IPS DF 6.9 (cell line): ENCODE measurements around the gene TAS1R1.
"Not testable (repeated sequence)": the region's sequence is repeated elsewhere in the genome, so short reads cannot be mapped to it uniquely, and the experiment has no call there.

Experiments
- DNase-seq: peaks from one replicate; pipeline ENCODE4 v3.0.0-alpha.2; 2013; ENCODE audit warnings: low read depth, low spot score
- H3K27ac ChIP-seq: one replicate; pipeline ENCODE4 v1.5.1; 2013; ENCODE audit warnings: low read length, control low read depth
- H3K27me3 ChIP-seq: 2 replicates; pipeline ENCODE4 v1.6.1; 2013; ENCODE audit warnings: mild to moderate bottlenecking, low read length; ENCODE audit not compliant: control insufficient read depth, insufficient read depth
- H3K36me3 ChIP-seq: 2 replicates; pipeline ENCODE4 v1.6.1; 2013; ENCODE audit warnings: low read length; ENCODE audit not compliant: control insufficient read depth, insufficient read depth
- H3K4me1 ChIP-seq: 2 replicates; pipeline ENCODE4 v1.6.1; 2013; ENCODE audit warnings: low read length; ENCODE audit not compliant: control insufficient read depth, insufficient read depth
- H3K4me3 ChIP-seq: 2 replicates; pipeline ENCODE4 v1.5.1; 2013; ENCODE audit warnings: mild to moderate bottlenecking, low read length
- H3K9me3 ChIP-seq: 2 replicates; pipeline ENCODE4 v1.6.1; 2013; ENCODE audit warnings: low read length, inconsistent platforms; ENCODE audit not compliant: control insufficient read depth, insufficient read depth
- WGBS: extraction: QIAGEN DNeasy Blood & Tissue Kit; methylation state at CpG from one replicate; pipeline ENCODE4 v1.1.7; 2013; ENCODE audit warnings: mixed read lengths, missing lambda C conversion rate; ENCODE audit not compliant: insufficient read length, insufficient coverage; 5-methylcytosine and 5-hydroxymethylcytosine counted together

Gene TAS1R1

DNA sequence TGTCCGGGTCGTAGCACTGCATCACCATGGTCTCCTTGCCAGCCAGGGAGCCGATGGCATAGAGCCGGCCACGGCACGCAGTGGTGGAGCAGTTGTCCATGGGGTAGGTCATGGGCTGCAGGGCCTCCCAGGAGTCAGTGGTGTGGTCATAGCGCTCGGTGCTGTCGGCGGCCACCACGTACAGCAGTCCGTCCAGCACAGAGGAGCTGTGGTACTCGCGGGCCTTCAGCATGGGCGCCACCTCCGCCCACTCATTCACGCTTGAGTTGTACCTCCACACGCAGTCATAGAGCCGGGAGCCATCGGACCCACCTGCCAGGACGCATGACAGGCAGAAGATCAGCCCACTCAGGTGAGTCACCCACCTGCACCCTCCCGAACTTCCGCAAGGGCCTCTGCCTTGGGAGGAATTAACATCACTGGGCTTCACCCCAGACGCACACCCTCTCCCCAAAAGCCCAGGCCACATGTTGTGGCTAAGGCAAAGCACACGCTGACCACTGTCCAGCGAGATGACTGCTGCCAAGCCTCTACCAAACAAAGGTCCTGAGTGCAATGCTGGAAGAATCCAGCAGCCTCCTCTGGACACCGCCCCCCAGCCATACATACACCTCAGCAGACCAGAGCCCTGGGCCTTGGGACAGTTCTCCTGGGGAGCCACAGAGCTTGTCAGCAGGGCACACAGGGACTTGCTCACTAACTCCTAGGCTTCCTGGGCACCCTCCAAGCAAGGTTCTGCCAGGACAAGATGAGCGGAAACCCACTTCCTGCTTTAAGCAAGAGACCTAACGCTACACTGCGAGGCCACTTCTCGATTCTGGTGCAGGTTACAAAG, 44.3 kb downstream of the TAS1R1 start:
- DNase-seq: no peak
- Histone ChIP-seq H3K36me3 (peaks cover 25% of the 10 kb centered on the region), H3K27me3 (no peaks in the 10 kb centered on the region), H3K4me1 (no peaks in the 10 kb centered on the region), H3K9me3 (no peaks in the 10 kb centered on the region), H3K4me3 (no peak overlapping the region), H3K27ac (no peak overlapping the region)
- WGBS: no CpG with 5 or more reads among the region's 31 CpGs

DNA sequence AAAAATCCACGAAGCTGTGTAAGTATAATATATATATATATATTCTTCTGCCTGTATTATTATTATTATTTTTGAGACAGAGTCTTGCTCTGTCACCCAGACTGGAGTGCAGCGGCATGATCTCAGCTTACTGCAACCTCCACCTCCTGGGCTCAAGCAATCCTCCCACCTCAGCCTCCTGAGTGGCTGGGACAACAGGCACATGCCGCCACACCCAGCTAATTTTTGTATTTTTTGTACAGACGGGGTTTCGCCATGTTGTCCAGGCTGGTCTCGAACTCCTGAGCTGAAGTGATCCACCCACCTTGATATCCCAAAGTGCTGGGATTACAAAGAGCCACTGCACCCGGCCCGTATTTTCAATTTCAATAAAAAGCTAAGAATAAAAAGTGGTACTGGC, 44.9 kb downstream of the TAS1R1 start:
- no CpG with 5 or more reads among the region's 8 CpGs for WGBS
- not testable (repeated sequence) for H3K27me3 ChIP-seq, H3K4me1 ChIP-seq, H3K9me3 ChIP-seq, H3K4me3 ChIP-seq, DNase-seq, H3K27ac ChIP-seq
- H3K36me3 ChIP-seq: peaks cover 23% of the 10 kb centered on the region

DNA sequence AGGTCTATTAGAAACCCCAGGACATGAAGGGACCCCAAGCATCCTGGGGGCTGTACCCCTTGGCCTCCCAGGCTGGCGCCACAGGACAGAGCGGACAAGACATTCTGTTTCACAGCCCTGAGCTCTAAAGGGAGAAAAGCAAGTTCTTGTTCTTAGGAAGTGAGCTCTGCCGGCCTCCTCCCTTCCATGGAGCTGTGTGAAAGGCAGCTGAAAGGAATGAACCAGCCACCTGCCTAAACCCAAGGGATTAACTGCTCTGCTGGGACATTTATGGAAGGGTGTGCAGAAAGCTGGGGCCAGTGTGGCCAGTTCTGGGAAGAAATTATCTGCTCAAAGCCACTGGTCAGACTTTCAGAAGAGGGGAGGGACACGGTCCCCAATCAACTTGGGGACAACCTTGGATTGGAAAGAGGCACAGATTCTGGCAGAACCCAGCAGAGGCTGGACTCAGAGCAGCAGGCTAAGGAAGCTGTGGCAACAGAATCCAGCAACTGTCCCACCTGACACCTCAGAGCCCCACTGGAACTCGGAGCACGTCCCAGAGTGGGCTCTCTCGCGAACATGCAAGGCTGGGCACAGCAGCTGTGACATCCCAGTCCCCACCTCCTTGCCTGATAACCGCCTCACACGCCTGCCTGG, 45.4 kb downstream of the TAS1R1 start:
- no peaks in the 10 kb centered on the region for H3K27me3 ChIP-seq
- H3K36me3 ChIP-seq: peaks cover 18% of the 10 kb centered on the region
- H3K9me3 ChIP-seq: no peaks in the 10 kb centered on the region
- no peak for DNase-seq
- WGBS: no CpG with 5 or more reads among the region's 10 CpGs
- H3K4me1 ChIP-seq: no peaks in the 10 kb centered on the region
- H3K4me3 ChIP-seq: peak overlapping the region; percentile 75; the same call in 1 of the 2 replicates
- H3K27ac ChIP-seq: no peak overlapping the region

DNA sequence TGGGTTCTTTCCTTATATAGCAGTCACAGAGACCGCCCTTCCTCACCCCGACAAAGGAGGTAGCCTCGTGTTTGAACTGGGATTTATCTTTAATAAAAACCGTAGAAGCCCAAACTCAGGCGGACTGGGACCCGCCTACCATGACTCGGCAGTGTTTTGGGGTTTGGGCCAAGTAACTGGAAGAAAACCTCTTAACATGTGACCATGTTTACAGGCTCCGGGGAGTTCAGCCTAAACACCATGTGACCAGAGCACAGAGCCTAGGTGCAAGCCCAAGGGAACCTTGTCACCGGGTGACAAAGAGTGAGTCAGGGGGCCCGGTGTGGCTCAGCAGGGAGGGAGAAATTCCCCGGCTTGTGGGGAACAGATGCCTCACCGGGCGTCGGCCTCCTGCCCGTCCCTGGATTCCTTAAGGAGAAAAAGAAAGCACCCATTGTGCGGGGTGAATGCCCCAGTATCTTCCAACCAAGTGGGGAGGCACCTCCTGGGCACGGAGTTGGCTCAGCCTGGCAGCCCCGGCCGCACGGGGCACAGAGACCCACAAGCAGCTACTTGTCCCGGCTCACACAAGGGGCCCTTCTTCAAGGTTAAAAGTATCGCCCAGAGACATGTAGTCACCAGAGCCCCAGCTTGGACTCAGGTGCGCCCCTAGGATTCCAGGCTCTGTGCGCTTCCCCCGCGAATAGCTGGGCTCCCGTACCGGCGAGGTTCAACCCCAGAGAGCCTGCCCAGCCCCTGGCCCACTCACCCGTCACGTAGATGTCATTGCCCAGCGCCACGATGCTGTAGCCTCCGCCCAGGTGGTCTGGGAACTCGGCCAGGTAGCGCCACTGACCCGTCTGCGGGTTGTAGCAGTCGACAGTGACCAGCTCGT, 46.2 kb downstream of the TAS1R1 start:
- Histone ChIP-seq H3K4me1 (no peaks in the 10 kb centered on the region), H3K4me3 (peak overlapping the region; percentile 75), H3K27me3 (no peaks in the 10 kb centered on the region), H3K27ac (no peak overlapping the region), H3K36me3 (peaks cover 18% of the 10 kb centered on the region), H3K9me3 (no peaks in the 10 kb centered on the region)
- WGBS: no CpG with 5 or more reads among the region's 40 CpGs
- no peak for DNase-seq

DNA sequence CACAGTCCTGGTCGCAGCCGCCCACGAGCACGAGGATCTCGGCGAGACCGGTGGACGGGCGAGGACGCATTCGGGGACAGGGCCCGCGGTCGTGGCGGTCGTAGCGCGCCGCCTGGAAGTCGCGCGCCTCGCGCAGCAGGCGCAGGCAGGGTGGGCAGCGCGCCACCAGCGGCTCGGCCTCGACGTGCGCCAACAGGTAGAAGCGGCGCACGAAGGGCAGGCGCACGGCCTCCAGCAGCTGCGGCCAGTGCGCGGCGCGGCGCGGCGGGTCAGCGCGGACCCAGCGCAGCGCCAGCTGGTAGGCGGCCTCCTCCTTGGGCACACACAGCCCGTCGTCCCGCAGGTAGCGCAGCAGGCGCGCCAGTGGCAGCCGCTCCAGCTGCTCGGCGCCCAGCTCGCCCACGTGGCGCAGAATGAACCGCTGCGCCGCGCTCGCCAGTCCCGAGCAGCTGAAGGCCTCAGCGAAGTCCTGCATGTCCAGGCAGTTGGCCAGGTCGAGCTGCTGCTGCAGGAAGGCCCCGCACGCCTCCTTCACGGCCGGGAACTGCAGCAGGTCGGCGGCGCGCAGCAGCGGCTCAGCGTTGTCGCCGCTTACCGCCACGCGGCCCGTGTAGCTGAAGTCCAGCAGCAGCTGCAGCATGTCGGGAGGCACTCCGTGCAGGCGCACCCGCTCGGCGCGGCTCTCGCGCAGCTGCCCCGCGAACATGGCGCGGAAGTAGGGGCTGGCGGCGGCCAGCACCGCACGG, 47.0 kb downstream of the TAS1R1 start:
- Histone ChIP-seq H3K4me3 (peak overlapping the region; percentile 75), H3K9me3 (no peaks in the 10 kb centered on the region), H3K27me3 (no peaks in the 10 kb centered on the region), H3K27ac (no peak overlapping the region), H3K4me1 (no peaks in the 10 kb centered on the region), H3K36me3 (peaks cover 15% of the 10 kb centered on the region)
- DNase-seq: no peak
- no CpG with 5 or more reads among the region's 103 CpGs for WGBS

DNA sequence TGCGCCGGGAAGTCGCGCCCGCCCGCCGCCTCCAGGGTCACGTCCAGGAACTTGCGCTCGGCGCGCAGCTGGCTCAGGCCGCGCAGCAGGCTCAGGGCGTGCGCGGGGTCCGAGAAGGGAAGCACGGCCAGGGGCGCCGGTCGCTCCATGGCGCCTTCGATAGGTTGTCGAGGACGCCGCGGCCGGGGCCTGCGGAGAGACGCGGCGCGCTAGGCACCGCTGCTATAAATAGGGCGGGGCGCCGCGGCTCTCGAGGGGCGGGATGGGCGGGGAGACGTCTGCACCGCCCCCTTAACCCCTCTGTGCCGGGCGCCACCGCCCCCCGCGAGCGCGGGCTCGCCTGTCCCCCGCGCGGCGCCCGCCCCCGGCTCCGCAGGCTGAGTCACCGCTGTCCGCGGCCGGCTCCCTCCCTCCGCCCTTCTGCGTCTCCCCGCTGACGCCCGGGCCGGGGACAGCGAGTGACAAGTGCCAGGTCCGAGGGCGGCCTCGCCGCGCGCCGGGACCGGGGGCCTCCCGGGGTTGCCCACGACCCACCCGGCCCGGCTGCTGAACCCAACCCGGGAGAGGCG, 47.6 kb downstream of the TAS1R1 start, which contains the start of gene KLHL21:
TSS of gene KLHL21 (minus strand) at position 201 of the 569 bp plus-strand sequence. CDS start at position 149, 52 bp downstream.
- Histone ChIP-seq H3K4me3 (peak within 1 kb of the TSS; percentile 75), H3K36me3 (peaks cover 10% of the 10 kb centered on the region), H3K4me1 (no peaks in the 10 kb centered on the region), H3K9me3 (no peaks in the 10 kb centered on the region), H3K27ac (no peak within 1 kb of the TSS), H3K27me3 (no peaks in the 10 kb centered on the region)
- no CpG with 5 or more reads among the region's 84 CpGs for WGBS
- DNase-seq: no peak

DNA sequence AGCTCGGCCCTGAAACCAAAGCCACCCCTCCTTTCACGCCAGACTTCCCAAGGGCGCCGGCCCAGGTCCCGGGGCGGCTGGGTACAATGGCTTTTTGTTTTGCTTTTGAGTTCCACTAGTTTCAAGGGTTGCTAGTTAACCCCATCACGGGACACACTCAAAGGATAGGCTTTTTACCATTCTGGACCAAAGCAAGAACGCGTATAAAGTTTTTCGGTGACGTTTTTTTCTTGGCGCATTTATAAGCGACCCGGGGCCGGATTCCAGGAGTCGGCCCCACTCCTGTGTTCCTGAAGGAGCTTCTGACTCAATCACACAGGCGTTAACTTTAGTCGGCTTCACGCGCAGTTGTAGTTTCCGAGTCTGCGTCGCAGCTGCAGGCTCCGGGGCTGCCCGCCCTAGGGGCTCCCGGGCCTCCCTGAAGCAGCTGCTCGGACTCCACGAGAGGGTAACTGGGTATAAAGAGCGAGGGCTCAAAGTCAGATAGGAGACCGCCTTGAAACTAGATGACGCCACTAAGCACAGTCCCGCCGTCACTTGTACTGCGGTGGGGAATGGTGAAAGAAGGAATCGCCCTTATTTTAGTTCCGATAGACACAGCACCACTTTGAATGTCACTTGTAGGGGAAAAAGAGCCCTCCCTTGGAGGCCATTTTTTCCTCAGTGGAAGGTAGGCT, 48.3 kb downstream of the TAS1R1 start:
- Histone ChIP-seq H3K27ac (no peak overlapping the region), H3K4me1 (no peaks in the 10 kb centered on the region), H3K9me3 (no peaks in the 10 kb centered on the region), H3K4me3 (peak overlapping the region; percentile 75; the same call in 1 of the 2 replicates), H3K36me3 (peaks cover 6% of the 10 kb centered on the region), H3K27me3 (no peaks in the 10 kb centered on the region)
- no peak for DNase-seq
- no CpG with 5 or more reads among the region's 36 CpGs for WGBS

DNA sequence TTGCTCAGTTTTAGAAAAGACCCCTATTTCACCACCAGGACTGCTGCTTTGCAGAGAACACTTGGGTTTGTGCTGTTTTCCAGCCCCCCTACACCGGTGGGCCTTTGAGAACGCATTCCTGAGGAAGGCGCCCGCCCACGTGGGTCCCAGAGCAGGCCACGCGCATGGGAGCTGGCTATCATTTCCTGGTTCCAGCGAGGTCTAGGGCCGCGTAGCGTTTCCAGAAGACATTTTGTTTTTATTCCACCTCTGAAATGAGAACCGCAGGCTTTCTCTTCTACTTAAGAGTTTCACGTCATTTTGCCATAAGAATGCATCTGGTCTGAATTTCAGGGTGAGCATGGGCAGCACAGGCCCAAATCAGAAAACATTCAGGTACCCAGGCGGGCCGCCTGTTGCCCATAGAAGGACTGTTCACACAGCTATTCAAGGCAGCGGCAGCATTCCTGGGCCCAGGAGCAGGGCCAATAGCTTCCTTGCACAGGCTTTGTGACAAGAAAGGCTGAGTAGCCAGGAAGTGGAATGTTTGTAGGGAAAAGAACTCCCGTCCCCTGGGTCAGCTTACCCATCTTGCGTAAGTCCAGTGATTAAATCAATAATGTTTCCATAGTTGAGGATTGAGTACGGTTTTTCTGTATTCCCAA, 48.9 kb downstream of the TAS1R1 start:
- Histone ChIP-seq H3K27me3 (no peaks in the 10 kb centered on the region), H3K4me1 (no peaks in the 10 kb centered on the region), H3K9me3 (no peaks in the 10 kb centered on the region), H3K36me3 (peaks cover 3% of the 10 kb centered on the region), H3K27ac (no peak overlapping the region), H3K4me3 (peak overlapping the region; percentile 75; the same call in 1 of the 2 replicates)
- WGBS: no CpG with 5 or more reads among the region's 19 CpGs
- DNase-seq: no peak
